Measurements from ENCODE around the gene GMNN.

DNA sequence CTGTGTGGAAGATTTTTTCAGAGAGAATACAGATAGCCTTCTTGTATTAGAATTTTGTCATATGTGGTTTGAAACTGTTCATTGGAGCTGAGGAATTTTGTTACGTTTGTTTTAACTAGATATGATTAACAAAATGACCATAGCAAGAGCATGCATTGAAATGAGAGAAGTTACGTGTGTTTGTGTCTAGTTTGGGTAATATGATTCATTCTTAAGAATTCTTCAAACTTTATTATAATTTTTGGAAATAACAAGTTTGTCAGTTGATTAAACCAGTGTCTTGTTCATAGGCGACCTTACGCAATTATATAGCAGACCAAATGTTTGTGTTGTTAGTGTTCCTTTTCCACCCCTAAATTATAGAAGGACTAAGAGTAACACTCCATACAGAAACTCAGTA, 5.5 kb downstream of the GMNN start:
- TF ChIP-seq, protein P1, sequence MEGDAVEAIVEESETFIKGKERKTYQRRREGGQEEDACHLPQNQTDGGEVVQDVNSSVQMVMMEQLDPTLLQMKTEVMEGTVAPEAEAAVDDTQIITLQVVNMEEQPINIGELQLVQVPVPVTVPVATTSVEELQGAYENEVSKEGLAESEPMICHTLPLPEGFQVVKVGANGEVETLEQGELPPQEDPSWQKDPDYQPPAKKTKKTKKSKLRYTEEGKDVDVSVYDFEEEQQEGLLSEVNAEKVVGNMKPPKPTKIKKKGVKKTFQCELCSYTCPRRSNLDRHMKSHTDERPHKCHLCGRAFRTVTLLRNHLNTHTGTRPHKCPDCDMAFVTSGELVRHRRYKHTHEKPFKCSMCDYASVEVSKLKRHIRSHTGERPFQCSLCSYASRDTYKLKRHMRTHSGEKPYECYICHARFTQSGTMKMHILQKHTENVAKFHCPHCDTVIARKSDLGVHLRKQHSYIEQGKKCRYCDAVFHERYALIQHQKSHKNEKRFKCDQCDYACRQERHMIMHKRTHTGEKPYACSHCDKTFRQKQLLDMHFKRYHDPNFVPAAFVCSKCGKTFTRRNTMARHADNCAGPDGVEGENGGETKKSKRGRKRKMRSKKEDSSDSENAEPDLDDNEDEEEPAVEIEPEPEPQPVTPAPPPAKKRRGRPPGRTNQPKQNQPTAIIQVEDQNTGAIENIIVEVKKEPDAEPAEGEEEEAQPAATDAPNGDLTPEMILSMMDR (IDR thresholded peaks at IDR 0.05; ENCODE audit: poor library complexity, severe bottlenecking) = no peak
- TF ChIP-seq EP300 (conservative IDR thresholded peaks at IDR 0.05; ENCODE audit: poor library complexity, severe bottlenecking) (no peak), POLR2AphosphoS5 (IDR thresholded peaks at IDR 0.05) (no peak)
- TF ChIP-seq, protein P2, sequence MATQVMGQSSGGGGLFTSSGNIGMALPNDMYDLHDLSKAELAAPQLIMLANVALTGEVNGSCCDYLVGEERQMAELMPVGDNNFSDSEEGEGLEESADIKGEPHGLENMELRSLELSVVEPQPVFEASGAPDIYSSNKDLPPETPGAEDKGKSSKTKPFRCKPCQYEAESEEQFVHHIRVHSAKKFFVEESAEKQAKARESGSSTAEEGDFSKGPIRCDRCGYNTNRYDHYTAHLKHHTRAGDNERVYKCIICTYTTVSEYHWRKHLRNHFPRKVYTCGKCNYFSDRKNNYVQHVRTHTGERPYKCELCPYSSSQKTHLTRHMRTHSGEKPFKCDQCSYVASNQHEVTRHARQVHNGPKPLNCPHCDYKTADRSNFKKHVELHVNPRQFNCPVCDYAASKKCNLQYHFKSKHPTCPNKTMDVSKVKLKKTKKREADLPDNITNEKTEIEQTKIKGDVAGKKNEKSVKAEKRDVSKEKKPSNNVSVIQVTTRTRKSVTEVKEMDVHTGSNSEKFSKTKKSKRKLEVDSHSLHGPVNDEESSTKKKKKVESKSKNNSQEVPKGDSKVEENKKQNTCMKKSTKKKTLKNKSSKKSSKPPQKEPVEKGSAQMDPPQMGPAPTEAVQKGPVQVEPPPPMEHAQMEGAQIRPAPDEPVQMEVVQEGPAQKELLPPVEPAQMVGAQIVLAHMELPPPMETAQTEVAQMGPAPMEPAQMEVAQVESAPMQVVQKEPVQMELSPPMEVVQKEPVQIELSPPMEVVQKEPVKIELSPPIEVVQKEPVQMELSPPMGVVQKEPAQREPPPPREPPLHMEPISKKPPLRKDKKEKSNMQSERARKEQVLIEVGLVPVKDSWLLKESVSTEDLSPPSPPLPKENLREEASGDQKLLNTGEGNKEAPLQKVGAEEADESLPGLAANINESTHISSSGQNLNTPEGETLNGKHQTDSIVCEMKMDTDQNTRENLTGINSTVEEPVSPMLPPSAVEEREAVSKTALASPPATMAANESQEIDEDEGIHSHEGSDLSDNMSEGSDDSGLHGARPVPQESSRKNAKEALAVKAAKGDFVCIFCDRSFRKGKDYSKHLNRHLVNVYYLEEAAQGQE (IDR thresholded peaks at IDR 0.05; ENCODE audit: borderline replicate concordance) = no peak

Data from neural cell (in vitro differentiated cells).